HepG2 (cell line): ENCODE data around the gene DHX8. TPM values are rescaled to one million over a fixed set of nuclear protein-coding genes. Genes with fewer than 3 reads are reported as not detected.

Experiments
- PRMT3 ChIP-seq: sonication (generic); formaldehyde crosslinking; IDR thresholded peaks from 2 replicates; pipeline ENCODE4 v1.8.1; 2022; ENCODE audit warnings: low read depth, mild to moderate bottlenecking, moderate library complexity, missing genetic modification reagents, borderline replicate concordance
- REXO4 ChIP-seq: sonication (generic); formaldehyde crosslinking; IDR thresholded peaks from 2 replicates; pipeline ENCODE4 v1.8.0; 2022; ENCODE audit warnings: missing genetic modification reagents, mild to moderate bottlenecking, borderline replicate concordance
- SMAD3 ChIP-seq: sonication (generic); formaldehyde crosslinking; IDR thresholded peaks from 2 replicates; pipeline ENCODE4 v1.4.0; 2020; ENCODE audit warnings: missing genetic modification reagents
- SP1 ChIP-seq, 2 experiments: fragments of 450-650 bp in 1 of 2; sonication (generic) in 1 of 2; formaldehyde crosslinking in 1 of 2; IDR thresholded peaks; 2 replicates each; pipeline versions ENCODE4 v1.4.0 to v1.6.1; 2016 to 2020; ENCODE audit warnings: missing genetic modification reagents in 1 of 2
- U2AF1 ChIP-seq: fragments of 200-400 bp; formaldehyde crosslinking; optimal IDR thresholded peaks from 2 replicates; pipeline ENCODE3; 2017; ENCODE audit warnings: mild to moderate bottlenecking, low read depth, low read length
- ZBTB3 ChIP-seq: sonication (generic); formaldehyde crosslinking; IDR thresholded peaks from 2 replicates; pipeline ENCODE4 v1.4.0; 2020; ENCODE audit warnings: low read depth, mild to moderate bottlenecking, moderate library complexity, missing genetic modification reagents, borderline replicate concordance
- ZC3H4 ChIP-seq: sonication (generic); formaldehyde crosslinking; IDR thresholded peaks from 2 replicates; pipeline ENCODE4 v1.4.0; 2020; ENCODE audit warnings: missing genetic modification reagents, borderline replicate concordance
- ZNF10 ChIP-seq: sonication (generic); formaldehyde crosslinking; IDR thresholded peaks from 2 replicates; pipeline ENCODE4 v1.4.0; 2020; ENCODE audit warnings: mild to moderate bottlenecking, low read depth, missing genetic modification reagents, borderline replicate concordance
- ZNF232 ChIP-seq: sonication (generic); formaldehyde crosslinking; IDR thresholded peaks from 2 replicates; pipeline ENCODE4 v1.4.0; 2020; ENCODE audit warnings: missing genetic modification reagents, borderline replicate concordance
- ZNF460 ChIP-seq: sonication (generic); formaldehyde crosslinking; IDR thresholded peaks from 2 replicates; pipeline ENCODE4 v1.5.1; 2020; ENCODE audit warnings: missing genetic modification reagents, mild to moderate bottlenecking, borderline replicate concordance
- ZNF780A ChIP-seq: sonication (generic); formaldehyde crosslinking; IDR thresholded peaks from 2 replicates; pipeline ENCODE4 v1.8.0; 2022; ENCODE audit warnings: mild to moderate bottlenecking, missing genetic modification reagents, moderate library complexity
- ZNF83 ChIP-seq: sonication (generic); formaldehyde crosslinking; IDR thresholded peaks from 2 replicates; pipeline ENCODE4 v1.4.0; 2020; ENCODE audit warnings: missing genetic modification reagents, mild to moderate bottlenecking, borderline replicate concordance
- polyA plus RNA-seq, 8 experiments: library from polyadenylated mRNA; depleted of rRNA in 3 of 8; stranded (reverse) in 7 of 8; unstranded in 1 of 8; fragments of >200 nt; fragmentation: Illumina TruSeq in 4 of 8; extraction: Trizol in 4 of 8; gene quantifications; 2 replicates each; pipeline versions ENCODE4 v1.2.1 to v1.2.3, GENCODE V29; 2011 to 2016; ENCODE audit warnings: low read depth in 4 of 8, missing spikeins in 1 of 8, mixed read lengths in 1 of 8; ENCODE audit not compliant: insufficient read depth in 1 of 8
- total RNA-seq, 5 experiments: library from RNA; depleted of rRNA; stranded (reverse); fragments of >200 nt; fragmentation: Illumina TruSeq; extraction: Trizol; gene quantifications; 2 replicates each; pipeline ENCODE4 v1.2.3, GENCODE V29; 2016; ENCODE audit warnings: low read depth in 1 of 5
- TF ChIP-seq, protein P1 (sequence below): sonication (generic); formaldehyde crosslinking; IDR thresholded peaks from 2 replicates; pipeline ENCODE4 v1.5.0; 2020; ENCODE audit warnings: mild to moderate bottlenecking, missing genetic modification reagents
- TF ChIP-seq, protein P2 (sequence below): sonication (generic); formaldehyde crosslinking; IDR thresholded peaks from 2 replicates; pipeline ENCODE4 v1.4.0; 2020; ENCODE audit warnings: mild to moderate bottlenecking, missing genetic modification reagents, borderline replicate concordance
- TF ChIP-seq, protein P3 (sequence below): sonication (generic); formaldehyde crosslinking; IDR thresholded peaks from 2 replicates; pipeline ENCODE4 v1.5.1; 2020; ENCODE audit warnings: missing genetic modification reagents, mild to moderate bottlenecking, borderline replicate concordance
- TF ChIP-seq, protein P4 (sequence below): sonication (generic); formaldehyde crosslinking; IDR thresholded peaks from 2 replicates; pipeline ENCODE4 v1.8.0; 2022; ENCODE audit warnings: mild to moderate bottlenecking, missing genetic modification reagents

The DHX8 gene
- total and polyA plus RNA-seq, 2 of the 13 experiments (the other 11 are each of a cell fraction or from before 2014, with no cell fraction given) = 24.8 to 48.9 TPM

DNA sequence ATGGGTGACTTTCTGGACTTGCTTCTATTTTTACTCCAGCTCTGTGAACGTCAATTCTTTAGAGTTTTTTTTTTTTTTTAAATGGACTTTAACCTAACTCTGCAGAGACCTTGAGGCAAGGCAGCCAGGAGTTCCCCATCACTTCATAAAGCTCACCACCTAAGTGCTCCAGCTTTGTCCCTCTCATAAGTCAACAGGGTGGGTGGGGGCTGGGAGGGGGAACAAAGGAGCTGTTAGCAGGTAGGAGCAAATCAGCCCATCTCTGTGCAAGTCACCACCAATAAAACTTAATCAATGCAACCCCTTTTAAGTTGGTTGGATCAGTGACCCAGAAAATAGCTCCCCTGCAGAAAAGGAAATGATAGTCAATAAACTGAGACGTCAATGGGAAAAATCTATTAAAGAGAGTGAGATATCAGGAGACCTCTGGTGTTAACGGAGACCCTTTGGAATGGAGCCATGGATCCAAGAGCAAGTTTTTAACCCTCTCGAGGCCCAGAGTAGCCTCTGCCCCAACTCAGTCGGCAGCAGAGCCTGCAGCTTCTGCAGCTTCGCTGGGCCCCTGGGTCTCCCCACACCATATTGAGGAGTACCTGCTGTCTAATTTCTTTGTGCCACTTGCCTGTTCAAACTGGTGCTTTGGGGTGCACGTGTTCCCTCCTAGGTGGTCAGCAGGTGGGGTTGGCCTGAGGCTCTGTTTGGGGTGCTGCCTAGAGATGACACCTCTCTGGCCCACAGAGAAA lies 90.0 kb downstream of the DHX8 start (continued):
- TF ChIP-seq, protein P1, sequence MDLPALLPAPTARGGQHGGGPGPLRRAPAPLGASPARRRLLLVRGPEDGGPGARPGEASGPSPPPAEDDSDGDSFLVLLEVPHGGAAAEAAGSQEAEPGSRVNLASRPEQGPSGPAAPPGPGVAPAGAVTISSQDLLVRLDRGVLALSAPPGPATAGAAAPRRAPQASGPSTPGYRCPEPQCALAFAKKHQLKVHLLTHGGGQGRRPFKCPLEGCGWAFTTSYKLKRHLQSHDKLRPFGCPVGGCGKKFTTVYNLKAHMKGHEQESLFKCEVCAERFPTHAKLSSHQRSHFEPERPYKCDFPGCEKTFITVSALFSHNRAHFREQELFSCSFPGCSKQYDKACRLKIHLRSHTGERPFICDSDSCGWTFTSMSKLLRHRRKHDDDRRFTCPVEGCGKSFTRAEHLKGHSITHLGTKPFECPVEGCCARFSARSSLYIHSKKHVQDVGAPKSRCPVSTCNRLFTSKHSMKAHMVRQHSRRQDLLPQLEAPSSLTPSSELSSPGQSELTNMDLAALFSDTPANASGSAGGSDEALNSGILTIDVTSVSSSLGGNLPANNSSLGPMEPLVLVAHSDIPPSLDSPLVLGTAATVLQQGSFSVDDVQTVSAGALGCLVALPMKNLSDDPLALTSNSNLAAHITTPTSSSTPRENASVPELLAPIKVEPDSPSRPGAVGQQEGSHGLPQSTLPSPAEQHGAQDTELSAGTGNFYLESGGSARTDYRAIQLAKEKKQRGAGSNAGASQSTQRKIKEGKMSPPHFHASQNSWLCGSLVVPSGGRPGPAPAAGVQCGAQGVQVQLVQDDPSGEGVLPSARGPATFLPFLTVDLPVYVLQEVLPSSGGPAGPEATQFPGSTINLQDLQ = no peak
- TF ChIP-seq ZNF83 (CRISPR knock-in tag) (0 out of 2 replicates have a peak, but pooled peaks have one; percentile 18), REXO4 (CRISPR knock-in tag) (no peak), SP1 (IDR thresholded peaks at IDR 0.05) (no peak), SP1 (CRISPR knock-in tag; IDR thresholded peaks at IDR 0.05) (no peak), ZBTB3 (CRISPR knock-in tag) (no peak), ZNF232 (CRISPR knock-in tag) (no peak), ZNF780A (no peak), PRMT3 (CRISPR knock-in tag) (no peak), ZC3H4 (CRISPR knock-in tag) (no peak), ZNF10 (CRISPR knock-in tag) (no peak), U2AF1 (no peak), ZNF460 (CRISPR knock-in tag) (no peak), SMAD3 (no peak)
- TF ChIP-seq, protein P2, sequence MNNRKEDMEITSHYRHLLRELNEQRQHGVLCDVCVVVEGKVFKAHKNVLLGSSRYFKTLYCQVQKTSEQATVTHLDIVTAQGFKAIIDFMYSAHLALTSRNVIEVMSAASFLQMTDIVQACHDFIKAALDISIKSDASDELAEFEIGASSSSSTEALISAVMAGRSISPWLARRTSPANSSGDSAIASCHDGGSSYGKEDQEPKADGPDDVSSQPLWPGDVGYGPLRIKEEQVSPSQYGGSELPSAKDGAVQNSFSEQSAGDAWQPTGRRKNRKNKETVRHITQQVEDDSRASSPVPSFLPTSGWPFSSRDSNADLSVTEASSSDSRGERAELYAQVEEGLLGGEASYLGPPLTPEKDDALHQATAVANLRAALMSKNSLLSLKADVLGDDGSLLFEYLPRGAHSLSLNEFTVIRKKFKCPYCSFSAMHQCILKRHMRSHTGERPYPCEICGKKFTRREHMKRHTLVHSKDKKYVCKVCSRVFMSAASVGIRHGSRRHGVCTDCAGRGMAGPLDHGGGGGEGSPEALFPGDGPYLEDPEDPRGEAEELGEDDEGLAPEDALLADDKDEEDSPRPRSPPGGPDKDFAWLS = no peak
- TF ChIP-seq, protein P3, sequence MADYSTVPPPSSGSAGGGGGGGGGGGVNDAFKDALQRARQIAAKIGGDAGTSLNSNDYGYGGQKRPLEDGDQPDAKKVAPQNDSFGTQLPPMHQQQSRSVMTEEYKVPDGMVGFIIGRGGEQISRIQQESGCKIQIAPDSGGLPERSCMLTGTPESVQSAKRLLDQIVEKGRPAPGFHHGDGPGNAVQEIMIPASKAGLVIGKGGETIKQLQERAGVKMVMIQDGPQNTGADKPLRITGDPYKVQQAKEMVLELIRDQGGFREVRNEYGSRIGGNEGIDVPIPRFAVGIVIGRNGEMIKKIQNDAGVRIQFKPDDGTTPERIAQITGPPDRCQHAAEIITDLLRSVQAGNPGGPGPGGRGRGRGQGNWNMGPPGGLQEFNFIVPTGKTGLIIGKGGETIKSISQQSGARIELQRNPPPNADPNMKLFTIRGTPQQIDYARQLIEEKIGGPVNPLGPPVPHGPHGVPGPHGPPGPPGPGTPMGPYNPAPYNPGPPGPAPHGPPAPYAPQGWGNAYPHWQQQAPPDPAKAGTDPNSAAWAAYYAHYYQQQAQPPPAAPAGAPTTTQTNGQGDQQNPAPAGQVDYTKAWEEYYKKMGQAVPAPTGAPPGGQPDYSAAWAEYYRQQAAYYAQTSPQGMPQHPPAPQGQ (CRISPR knock-in tag) = peak; percentile 54; the same call in 1 of the 2 replicates
- TF ChIP-seq, protein P4, sequence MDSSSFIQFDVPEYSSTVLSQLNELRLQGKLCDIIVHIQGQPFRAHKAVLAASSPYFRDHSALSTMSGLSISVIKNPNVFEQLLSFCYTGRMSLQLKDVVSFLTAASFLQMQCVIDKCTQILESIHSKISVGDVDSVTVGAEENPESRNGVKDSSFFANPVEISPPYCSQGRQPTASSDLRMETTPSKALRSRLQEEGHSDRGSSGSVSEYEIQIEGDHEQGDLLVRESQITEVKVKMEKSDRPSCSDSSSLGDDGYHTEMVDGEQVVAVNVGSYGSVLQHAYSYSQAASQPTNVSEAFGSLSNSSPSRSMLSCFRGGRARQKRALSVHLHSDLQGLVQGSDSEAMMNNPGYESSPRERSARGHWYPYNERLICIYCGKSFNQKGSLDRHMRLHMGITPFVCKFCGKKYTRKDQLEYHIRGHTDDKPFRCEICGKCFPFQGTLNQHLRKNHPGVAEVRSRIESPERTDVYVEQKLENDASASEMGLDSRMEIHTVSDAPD = no peak
